Pancreas (tissue), 10 donors: Measurements from ENCODE around the gene PHKA2. TPM values are rescaled to one million over a fixed set of nuclear protein-coding genes. Genes with fewer than 3 reads are reported as not detected.

ENCODE experiments used
- ATAC-seq, 4 donors: fragments of 200-7000 bp; cut with Tn5 transposase; one replicate each; pipeline versions ENCODE4 v1.8.0 to v1.9.1; 2020; ENCODE audit warnings: mild to moderate bottlenecking in 4 of 4, moderate library complexity in 4 of 4
- DNase-seq, 6 donors: peaks; one replicate each; pipeline ENCODE4 v3.0.0-alpha.2; 2020
- FAIRE-seq: peaks from 2 replicates; lab custom pipeline; 2012; peaks lifted over from hg19 to GRCh38; lab: Jason Lieb, UNC
- H3K27ac ChIP-seq, 4 donors: fragments of 200-600 bp; sonication (generic); 1 replicate in 3 of 4; 2 replicates in 1 of 4; pipeline versions ENCODE4 v1.5.0 to v1.8.0; 2020
- H3K27me3 ChIP-seq, 4 donors: fragments of 200-600 bp; one replicate each; pipeline ENCODE4 v1.8.0; 2021
- H3K36me3 ChIP-seq, 3 donors: fragments of 200-600 bp; sonication (generic) in 1 of 3; one replicate each; pipeline versions ENCODE4 v1.5.0 to v1.8.0; 2020 to 2021
- H3K4me1 ChIP-seq, 3 donors: fragments of 200-600 bp; one replicate each; pipeline ENCODE4 v1.8.0; 2021
- H3K4me3 ChIP-seq, 4 donors: fragments of 200-600 bp; sonication (generic) in 2 of 4; one replicate each; pipeline versions ENCODE4 v1.5.0 to v1.8.0; 2020 to 2021
- H3K9me3 ChIP-seq, 4 donors: fragments of 200-600 bp; one replicate each; pipeline ENCODE4 v1.8.0; 2021
- WGBS, 2 donors: extraction: QIAGEN DNeasy Blood & Tissue Kit; methylation state at CpG; one replicate each; pipeline ENCODE4 v1.1.7; 2013; 5-methylcytosine and 5-hydroxymethylcytosine counted together
- intact Hi-C, 3 donors: fragments of 100-400 bp; cut with DNase I; formaldehyde crosslinking; loops; one replicate each; pipeline versions ENCODE4 v1.11.1 to v1.14.2; 2022
- polyA plus RNA-seq, 2 donors: library from polyadenylated mRNA; stranded (reverse); fragments of 200-250 nt; gene quantifications; one replicate each; pipeline ENCODE4 v1.2.3, GENCODE V29; 2013
- total RNA-seq, 6 donors: library from RNA; stranded (reverse); fragmentation: NEBNext Ultra II Directional in 4 of 6; extraction: Animal tissue kit (Norgen Biotek cat#: 25700) in 4 of 6; gene quantifications; one replicate each; pipeline versions ENCODE4 v1.2.1 to v1.2.4, GENCODE V29; 2021 to 2023
- TF ChIP-seq, protein P1 (sequence below), 4 donors: fragments of 200-600 bp; sonication (generic) in 3 of 4; IDR thresholded peaks; one replicate each; pipeline versions ENCODE4 v1.5.0 to v1.8.0; 2021; ENCODE audit warnings: antibody characterized with exemption in 4 of 4
- donor health status: healthy with polysubstance abuse.
- donor health status: DM: no; HTN: no; CAD: no; lungs with moderate emphysema.
- donor health status: DM: no; HTN: no; CAD: no.
- donor health status: control.
- donor health status: control.
- donor health status: Bipolar disorder and iron deficiency.
- donor health status: DM: yes; HTN: yes; CAD: no.
- donor health status: DM: no; HTN: no; CAD: no.
- donor health status: DM: no; HTN: no; CAD: no.
- donor health status: DM: yes; HTN: yes; CAD: no.

Gene PHKA2
- total and polyA plus RNA-seq, 8 donors: 16.0 to 72.7 (median 22.6) TPM

DNA sequence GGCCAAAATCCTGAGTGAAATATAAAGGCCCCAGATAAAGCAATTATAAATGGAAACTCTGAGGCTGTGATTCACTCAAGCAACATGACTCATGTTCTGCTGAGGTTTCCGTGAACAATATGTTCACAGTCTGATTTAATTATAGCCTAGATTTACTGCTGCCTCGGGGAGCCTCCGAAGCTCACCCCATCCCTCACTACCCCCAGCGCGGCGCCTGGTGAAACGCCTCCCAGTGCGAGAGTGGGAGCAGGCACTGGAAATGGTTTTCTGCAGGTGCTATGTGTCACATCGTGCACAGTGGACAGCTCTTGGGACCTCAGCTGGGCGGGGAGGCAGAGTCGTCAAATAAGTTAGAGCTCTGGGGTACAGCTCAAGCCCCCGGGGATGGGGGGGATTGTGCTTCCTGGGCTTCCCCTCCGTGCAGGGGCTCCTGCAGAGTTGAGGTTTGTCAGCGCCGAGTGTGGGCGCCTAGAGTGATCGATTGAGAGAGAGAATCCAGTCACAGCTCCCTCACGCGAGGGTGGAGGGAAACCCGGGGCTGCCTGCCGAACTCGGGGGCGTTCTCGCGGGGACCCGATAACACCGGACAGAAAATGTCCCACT lies 110.6 kb downstream of the PHKA2 start:
- FAIRE-seq (no peak), DNase-seq (peak in 1 of 6 donors; percentile 20), ATAC-seq (peak in 2 of 4 donors; percentile 30 to 35)
- H3K27ac ChIP-seq: no peak overlapping the region
- no peaks in the 10 kb centered on the region for H3K36me3 ChIP-seq
- no peaks in the 10 kb centered on the region for H3K9me3 ChIP-seq
- WGBS, 2 donors: 77 to 80% methylated on average over 27 of the region's 27 CpGs
- H3K4me1 ChIP-seq: no peaks in the 10 kb centered on the region
- TF ChIP-seq, protein P1, sequence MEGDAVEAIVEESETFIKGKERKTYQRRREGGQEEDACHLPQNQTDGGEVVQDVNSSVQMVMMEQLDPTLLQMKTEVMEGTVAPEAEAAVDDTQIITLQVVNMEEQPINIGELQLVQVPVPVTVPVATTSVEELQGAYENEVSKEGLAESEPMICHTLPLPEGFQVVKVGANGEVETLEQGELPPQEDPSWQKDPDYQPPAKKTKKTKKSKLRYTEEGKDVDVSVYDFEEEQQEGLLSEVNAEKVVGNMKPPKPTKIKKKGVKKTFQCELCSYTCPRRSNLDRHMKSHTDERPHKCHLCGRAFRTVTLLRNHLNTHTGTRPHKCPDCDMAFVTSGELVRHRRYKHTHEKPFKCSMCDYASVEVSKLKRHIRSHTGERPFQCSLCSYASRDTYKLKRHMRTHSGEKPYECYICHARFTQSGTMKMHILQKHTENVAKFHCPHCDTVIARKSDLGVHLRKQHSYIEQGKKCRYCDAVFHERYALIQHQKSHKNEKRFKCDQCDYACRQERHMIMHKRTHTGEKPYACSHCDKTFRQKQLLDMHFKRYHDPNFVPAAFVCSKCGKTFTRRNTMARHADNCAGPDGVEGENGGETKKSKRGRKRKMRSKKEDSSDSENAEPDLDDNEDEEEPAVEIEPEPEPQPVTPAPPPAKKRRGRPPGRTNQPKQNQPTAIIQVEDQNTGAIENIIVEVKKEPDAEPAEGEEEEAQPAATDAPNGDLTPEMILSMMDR (IDR thresholded peaks at IDR 0.05): no peak
- peaks cover 0 to 4% (median 0%) of the 10 kb centered on the region in 4 donors for H3K27me3 ChIP-seq
- intact Hi-C loops: no loop called here
- H3K4me3 ChIP-seq: no peak overlapping the region

DNA sequence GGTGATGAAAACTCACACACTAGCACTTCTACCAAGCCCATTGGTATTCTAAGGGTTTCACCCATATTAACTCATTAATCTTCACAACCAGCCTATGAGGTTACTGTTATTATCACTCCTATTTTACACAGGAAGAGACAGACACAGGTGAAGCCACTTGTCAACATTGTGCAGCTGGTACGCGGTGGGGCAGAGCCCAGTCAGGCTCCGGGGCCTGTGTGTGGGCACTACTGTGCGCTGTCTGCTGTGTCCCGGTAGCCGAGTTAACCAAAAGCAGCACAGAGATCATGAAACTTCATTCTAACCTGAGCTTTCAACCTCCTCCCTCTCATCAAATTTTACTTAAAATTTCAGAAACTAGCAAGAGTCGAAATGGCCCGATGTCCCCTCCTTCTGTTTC lies 111.3 kb downstream of the PHKA2 start:
- H3K36me3 ChIP-seq: no peaks in the 10 kb centered on the region
- TF ChIP-seq, protein P1 (IDR thresholded peaks at IDR 0.05): no peak
- FAIRE-seq (no peak), ATAC-seq (no peak), DNase-seq (no peak)
- H3K4me1 ChIP-seq: no peaks in the 10 kb centered on the region
- H3K9me3 ChIP-seq: no peaks in the 10 kb centered on the region
- WGBS, 2 donors: 83 to 87% methylated on average over 8 of the region's 8 CpGs
- intact Hi-C loops: no loop called here
- H3K27ac ChIP-seq: no peak overlapping the region
- H3K4me3 ChIP-seq: no peak overlapping the region
- no peaks in the 10 kb centered on the region for H3K27me3 ChIP-seq

DNA sequence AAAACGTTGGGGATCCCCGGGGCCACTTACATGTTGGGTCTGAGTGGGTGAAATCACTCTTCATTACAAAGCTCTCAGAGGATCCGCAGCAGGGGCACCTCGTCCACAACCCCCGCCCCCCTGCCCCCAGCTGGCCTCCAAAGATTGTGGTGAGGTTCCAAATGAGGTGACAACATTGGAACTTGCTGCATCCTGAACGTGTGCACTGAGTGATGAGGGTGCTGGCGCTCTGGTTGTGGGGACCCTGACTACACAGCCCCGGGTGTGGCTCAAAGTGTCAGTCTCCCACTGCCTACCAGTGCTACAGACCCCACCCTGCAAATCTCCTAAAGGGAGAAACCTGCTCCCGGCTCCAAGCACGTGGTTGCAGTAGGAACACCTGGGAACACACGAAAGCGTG lies 111.9 kb downstream of the PHKA2 start:
- no peak overlapping the region for H3K27ac ChIP-seq
- H3K36me3 ChIP-seq: no peaks in the 10 kb centered on the region
- FAIRE-seq (no peak), ATAC-seq (no peak), DNase-seq (no peak)
- H3K4me1 ChIP-seq: no peaks in the 10 kb centered on the region
- H3K4me3 ChIP-seq: no peak overlapping the region
- H3K9me3 ChIP-seq: no peaks in the 10 kb centered on the region
- WGBS, 2 donors: 62 to 73% methylated on average over 12 of the region's 12 CpGs
- TF ChIP-seq, protein P1 (IDR thresholded peaks at IDR 0.05): no peak
- H3K27me3 ChIP-seq: no peaks in the 10 kb centered on the region
- intact Hi-C loops: no loop called here

DNA sequence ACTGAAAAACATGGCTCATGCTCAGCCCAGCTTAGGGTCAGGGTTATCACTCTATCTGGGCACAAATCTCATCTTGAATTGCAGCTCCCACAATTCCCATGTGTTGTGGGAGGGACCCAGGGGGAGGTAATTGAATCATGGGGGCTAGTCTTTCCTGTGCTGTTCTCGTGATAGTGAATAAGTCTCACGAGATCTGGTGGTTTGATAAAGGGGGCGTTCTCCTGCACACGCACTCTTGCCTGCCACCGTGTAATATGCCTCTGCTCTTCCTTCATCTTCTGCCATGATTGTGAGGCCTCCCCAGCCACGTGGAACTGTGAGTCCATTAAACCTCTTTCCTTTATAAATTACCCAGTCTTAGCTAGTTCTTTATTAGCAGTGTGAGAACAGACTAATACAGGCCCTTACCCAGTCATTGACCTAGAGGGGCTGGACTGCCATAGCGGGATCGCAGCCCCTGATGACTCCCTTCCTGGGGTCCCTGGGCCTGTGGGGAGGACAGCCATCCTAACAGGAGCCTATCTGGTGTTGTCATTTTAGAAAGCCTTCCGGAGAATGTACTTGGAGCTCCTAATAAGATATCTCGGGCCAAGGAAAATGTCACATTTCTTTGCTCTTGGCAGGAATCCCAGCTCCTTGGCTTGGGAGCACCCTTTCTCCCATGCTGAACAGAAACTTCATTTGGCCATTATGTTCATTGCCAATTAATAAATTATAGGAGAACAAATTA lies 112.6 kb downstream of the PHKA2 start:
- no peak for ATAC-seq
- TF ChIP-seq, protein P1 (IDR thresholded peaks at IDR 0.05): no peak
- no peak overlapping the region for H3K27ac ChIP-seq
- H3K27me3 ChIP-seq: no peaks in the 10 kb centered on the region
- no peaks in the 10 kb centered on the region for H3K36me3 ChIP-seq
- WGBS, 2 donors: 67% methylated on average over 10 of the region's 10 CpGs
- H3K4me3 ChIP-seq: no peak overlapping the region
- intact Hi-C loops: no loop called here
- DNase-seq: no peak
- H3K9me3 ChIP-seq: no peaks in the 10 kb centered on the region
- no peaks in the 10 kb centered on the region for H3K4me1 ChIP-seq
- no peak for FAIRE-seq

DNA sequence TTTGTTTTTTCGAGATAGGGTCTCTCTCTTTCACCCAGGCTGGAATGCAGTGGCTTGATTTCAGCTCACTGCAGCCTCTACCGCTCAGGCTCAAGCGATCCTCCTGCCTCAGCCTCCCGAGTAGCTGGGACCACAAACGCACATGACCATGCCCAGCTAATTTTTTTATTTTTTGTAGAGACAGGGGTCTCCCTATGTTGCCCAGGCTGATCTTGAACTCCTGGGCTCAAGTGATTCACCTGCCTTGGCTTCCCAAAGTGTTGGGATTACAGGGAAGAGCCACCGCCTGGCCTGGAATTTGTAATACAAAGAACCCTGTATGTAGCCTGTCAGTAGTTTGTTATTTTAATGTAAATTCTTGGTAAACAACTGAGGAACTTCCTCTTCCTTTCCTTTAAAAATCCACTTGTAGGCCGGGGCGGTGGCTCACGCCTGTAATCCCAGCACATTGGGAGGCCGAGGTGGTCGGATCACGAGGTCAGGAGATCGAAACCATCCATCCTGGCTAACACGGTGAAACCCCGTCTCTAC lies 119.5 kb downstream of the PHKA2 start:
- no peak for FAIRE-seq
- ATAC-seq: no peak
- DNase-seq: no peak
- Histone ChIP-seq H3K4me1 (no peaks in the 10 kb centered on the region), H3K9me3 (no peaks in the 10 kb centered on the region), H3K27me3 (peaks cover 0 to 5% (median 0%) of the 10 kb centered on the region in 4 donors), H3K4me3 (no peak overlapping the region), H3K27ac (no peak overlapping the region), H3K36me3 (no peaks in the 10 kb centered on the region)
- intact Hi-C loops: no loop called here
- TF ChIP-seq, protein P1 (IDR thresholded peaks at IDR 0.05): no peak
- WGBS, 2 donors: 82 to 90% methylated on average over 15 of the region's 15 CpGs
